GM21447 (cell line): ENCODE results near the gene SLC38A3.

Source experiments
- ATAC-seq: cut with Tn5 transposase; IDR thresholded peaks from one replicate; pipeline ENCODE4 v1.9.1; 2021; ENCODE audit not compliant: unreplicated experiment

The SLC38A3 gene

GRCh38 chr3:50190936-50191660, 14.0 kb upstream of the SLC38A3 start, which contains the start of gene GNAT1:
TSS of gene GNAT1 (plus strand) at chr3:50191610. CDS start at chr3:50191726, 116 bp downstream.
- ATAC-seq = no peak

GRCh38 chr3:50192124-50192523, 12.9 kb upstream of the SLC38A3 start:
- ATAC-seq = no peak

GRCh38 chr3:50192689-50193141, 12.4 kb upstream of the SLC38A3 start:
- no peak for ATAC-seq

GRCh38 chr3:50193286-50193685, 11.8 kb upstream of the SLC38A3 start:
- no peak for ATAC-seq

DNA sequence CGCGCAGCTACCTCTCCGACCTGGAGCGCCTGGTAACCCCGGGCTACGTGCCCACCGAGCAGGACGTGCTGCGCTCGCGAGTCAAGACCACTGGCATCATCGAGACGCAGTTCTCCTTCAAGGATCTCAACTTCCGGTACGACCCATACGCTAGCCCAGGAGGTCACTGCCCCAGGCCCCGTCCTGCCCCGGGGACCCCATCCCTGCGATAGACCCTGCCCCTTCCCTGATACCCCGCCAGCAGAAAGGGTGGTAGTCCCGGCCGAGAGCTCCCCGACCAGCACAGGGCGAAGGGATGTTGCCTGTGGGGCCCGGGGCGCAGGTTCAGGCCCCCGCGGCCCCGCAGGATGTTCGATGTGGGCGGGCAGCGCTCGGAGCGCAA, 11.3 kb upstream of the SLC38A3 start:
- no peak for ATAC-seq

- no peak for ATAC-seq
These were observed 10.8 kb upstream of the SLC38A3 start for GRCh38 chr3:50194128-50194902.

DNA sequence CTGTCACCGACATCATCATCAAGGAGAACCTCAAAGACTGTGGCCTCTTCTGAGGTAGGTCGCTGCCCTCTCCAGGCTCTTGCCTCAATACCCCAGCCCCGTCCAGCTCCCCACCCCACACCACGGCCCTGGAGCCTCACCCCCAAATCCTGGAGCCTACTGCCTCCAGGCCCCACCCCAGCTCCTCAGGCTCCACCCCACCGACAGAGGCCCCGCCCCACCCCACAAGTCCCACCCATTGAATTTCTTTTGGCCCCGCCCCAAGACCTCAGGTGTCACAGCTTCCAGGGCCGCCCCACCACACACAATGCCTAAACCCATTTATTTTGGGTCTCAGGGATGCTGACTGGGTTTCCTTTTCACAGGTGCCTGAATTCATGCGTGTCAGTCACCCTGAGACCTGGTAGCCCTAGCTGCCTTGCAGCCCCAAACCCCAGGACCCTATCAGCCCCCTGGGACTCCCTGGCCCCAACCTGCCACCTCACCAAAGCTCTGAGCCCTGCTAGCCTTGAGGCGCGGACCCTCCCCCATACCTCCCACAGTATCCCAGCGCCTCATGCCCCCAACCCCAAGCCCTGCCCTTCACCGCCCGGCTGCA, 10.1 kb upstream of the SLC38A3 start:
- no peak for ATAC-seq

- no peak for ATAC-seq
These were observed 9.4 kb upstream of the SLC38A3 start for GRCh38 chr3:50195501-50196252.

GRCh38 chr3:50196253-50196801, 8.7 kb upstream of the SLC38A3 start:
- no peak for ATAC-seq

GRCh38 chr3:50201573-50202315, 3.3 kb upstream of the SLC38A3 start:
- no peak for ATAC-seq

GRCh38 chr3:50202353-50203112, 2.5 kb upstream of the SLC38A3 start:
- no peak for ATAC-seq

DNA sequence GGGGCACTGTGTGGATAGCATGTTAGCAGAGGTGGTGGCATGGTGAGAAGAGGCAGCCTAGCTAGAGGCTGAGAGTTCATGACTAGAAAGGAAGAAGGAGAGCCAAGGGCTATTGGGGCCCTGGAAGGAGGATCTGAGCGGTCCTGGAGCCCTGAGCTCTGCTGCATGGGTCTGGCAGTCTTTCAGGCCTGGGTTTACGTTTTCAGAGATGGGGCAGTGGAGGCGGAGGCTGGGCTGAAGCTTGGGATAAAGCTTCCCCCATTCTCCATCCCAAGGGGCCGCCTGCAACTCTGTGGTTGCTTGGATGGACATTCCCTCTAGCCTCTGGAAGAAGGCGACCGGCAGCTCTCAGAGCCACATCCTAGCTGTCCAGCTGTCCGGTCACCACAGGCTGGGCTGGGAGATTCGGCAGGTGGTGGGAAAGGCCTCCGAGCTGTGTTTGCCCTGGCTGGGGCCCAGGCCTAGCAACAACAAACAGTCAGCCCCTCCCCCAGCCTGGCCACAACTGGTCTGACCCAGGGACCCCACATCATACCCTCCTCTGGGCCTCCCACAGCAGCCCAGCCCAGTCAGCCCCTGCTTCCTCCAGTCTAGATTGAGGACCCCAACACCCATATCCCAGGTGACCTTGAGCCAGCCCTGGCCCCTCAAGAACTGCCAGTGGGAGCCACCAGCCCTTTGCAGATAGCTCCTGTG, 1.8 kb upstream of the SLC38A3 start:
- ATAC-seq = no peak

DNA sequence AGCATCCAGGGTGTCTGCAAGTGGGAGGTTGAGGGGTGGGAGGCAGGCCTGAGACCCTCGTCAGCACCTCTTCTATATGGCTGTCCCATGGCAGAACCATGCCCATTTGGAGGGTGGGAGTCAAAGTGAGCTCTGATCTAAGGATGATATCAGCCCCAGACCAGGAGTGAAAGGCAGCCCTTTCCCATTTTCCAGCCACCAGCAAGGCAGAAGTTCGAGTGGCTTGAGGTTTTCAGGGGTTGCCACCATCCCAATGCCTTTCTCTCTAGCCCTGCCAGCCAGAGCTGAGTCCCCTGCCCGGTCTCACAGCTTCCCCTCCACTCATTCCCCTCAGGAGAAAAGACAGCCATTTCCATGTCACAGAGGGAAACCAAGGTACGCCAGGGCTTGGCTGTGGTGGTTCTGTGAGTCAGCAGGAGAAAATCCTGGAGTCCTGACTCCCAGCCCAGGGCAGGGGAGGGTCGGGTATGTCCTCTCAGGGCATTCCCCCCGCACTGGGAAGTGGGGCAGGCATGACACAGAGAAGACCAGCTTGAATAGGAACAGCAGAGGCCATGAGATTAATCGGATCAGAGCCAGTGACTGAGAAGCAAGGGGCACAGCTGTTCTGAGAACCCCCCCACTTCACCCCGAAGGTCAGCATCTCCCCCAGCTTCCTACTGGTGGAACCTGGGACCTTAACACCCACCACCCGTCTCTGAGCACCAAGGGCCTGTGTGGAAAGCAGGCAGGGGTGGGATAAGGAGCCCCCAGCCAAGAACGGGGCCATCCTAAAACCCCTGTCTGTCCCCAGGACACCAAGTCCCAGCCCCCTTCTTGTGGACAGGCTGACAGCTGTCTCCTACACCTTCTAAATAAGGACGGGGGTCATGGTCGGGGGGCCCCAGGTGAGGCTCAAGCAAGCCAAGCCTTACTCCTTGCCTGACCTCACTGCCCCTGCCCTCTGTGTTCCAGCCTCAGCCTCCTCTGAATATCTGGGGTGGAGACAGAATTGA, 965 bp upstream of the SLC38A3 start:
- ATAC-seq = no peak

- ATAC-seq = no peak
These were observed 574 bp downstream of the SLC38A3 start for GRCh38 chr3:50205413-50206276.

GRCh38 chr3:50207359-50208042, 2.4 kb downstream of the SLC38A3 start:
- no peak for ATAC-seq

DNA sequence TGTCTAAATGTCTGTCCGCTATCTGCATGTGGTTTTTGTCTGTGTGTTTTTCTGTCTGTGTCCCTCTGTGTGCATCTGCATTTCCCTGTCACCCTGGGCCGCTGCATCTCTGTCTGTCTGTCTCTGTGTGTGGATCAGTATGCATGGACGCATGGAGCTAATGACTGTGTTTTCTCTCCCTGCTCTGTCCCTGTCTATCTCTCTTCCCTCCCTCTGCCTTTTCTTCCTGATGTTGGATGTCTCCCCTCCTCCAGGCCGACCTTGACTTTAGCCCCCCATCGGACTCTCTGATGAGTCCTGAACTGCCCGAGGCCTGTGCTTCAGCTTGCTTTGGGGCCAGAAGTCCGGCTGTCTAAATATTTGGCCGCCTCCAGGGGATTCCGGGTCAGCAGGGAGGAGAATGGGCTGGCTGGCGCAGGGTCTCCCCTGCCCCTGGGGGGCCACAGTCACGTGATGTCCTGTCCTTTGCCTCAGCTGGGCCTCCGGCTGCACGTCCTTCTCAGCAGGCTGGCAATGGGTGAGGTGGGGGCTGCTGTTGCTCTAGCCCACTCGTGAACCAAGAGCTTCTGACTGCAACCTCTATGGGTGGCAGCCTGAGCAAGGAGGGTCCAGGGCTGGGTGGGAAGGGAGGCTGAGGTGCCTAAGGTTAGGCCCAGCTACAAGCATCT, 3.7 kb downstream of the SLC38A3 start:
- ATAC-seq = no peak
